GM18498 (cell line): ENCODE measurements around the gene TCF4.

Source experiments
- ATAC-seq: cut with Tn5 transposase; IDR thresholded peaks from one replicate; pipeline ENCODE4 v1.9.1; 2021; ENCODE audit warnings: mild to moderate bottlenecking, moderate library complexity; ENCODE audit not compliant: unreplicated experiment

TCF4 gene

DNA sequence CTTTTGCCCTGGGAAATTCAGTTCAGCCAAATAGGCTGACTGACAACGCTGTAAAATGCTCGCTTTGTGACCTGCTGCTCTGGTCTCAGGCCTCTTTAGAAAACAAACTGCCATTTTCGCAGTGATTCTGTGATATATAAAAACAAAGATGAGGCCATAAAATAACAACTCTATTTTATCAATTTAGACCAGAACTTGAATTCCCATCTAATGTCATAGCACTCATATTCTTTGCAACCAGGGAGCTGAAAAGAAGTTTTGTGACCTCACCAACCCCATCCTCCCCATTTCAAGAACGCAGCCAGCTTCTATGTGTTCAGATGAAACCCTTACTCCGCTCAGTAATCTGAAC lies 40.3 kb downstream of the TCF4 start:
- ATAC-seq, result no peak

DNA sequence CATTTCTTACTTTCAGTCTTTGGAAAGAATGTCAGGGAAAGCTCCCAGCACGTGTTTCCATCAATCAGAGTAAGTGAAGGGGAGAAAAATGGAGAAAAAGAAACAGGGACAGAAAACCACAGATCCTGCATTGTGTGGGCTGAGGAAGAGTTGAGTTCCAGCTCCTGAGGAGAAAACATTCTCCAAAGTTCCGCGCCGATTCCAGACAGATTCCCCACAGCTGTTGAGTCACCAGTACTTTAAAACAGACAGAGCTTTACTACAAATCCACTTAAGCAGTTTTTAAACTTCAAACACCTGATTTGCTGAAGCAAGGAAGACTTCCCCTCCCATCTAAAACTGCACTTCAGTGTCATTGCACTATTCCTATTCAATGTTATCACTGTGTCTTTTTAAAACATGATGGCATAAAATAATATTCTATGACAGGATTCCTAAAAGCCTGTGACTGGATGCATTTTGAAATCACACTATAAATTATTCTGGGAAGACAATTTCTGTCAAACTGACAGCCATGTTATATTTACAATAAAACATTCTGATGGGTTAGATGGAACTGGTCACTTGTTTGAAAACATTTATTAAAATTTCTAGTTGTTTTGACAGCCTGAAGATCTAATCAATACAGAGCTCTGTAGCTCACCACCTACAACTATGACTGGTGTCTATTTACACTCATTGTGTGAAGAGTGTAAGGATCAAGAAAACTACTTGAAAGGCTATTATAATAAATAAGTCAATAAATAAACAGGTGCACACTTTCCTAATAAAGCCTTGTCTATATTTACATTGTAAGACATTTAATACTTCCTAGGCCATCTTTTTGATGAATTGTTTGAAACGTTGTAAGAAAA lies 40.9 kb downstream of the TCF4 start:
- ATAC-seq, result no peak

DNA sequence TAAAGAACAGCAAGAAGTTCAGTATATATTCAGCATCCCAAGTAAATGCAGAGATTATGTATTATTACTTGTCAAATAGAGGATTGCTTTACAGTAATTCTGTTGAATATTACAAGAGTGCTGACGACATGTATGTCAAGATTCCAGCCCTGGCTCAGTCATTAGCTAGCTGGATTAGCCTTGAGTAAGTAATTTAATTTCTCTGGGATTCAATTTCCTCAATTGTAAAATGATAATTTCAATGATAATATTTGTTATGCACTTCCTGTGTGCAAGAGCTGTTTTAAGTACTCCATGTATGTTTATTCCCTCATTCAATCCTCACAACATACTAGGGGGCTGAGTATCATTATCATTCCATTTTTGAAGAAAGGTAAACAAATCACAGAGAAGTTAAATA lies 44.0 kb downstream of the TCF4 start:
- ATAC-seq, result no peak

DNA sequence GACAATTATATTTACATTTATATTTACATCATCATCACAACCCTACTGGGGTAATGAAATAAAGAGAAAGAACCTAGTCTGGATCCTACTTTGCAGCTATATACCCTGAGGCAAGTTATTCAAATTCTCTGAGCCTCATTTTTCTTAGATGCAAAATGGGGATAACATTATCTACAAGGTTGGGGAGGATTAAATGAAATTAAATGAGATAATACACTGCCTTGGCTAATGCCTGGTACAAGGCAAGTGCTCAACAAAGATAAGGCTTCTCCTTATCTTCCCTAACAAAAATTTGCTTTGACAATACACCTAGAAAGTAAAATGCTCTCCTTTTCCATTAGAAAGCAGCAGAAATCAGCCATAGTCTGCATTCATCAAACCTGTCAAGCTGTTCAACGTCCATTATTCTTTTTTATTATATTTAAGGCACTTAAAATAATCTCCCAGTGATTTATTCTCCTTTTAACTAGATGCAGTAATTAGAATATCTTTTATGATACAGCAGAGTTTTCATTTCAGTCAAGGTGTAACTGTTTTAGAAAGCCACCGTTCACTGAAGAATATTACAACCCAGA lies 44.8 kb downstream of the TCF4 start:
- ATAC-seq, result no peak

DNA sequence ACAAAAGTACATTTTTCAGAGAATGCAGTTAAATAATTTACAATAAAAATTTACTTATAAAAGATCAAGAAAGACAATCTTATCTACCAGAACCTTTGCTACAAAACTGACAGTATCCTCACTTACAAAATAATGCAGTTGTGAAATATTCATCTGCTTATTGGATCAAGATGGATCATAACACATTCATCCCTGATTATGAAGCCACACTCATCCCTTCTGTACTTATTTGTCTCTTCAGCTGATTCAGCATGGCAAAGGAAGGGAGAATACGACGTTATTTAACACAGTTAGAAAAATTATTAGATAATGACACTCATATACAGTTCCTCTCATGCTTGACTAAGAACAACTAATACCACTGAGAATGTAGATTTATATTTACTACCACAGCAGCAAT lies 46.4 kb downstream of the TCF4 start:
- no peak for ATAC-seq

DNA sequence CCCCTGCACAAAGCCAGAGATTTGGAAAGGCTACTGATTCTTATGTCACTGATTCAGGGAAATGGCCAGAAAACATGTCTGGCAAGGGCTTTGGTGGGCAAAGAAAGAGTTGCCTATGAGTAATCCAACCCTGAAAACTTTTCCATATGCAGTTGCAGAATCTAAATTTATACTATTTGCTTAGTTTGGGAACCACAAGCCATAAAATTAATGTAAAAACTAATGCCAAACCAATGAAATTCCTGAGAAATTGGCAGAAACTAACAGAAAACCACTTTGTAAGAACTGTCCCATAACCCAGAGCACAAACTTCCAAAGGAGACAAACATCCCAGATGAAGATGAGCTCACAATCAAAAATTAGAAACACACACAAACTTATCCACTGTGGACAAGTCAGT lies 48.8 kb downstream of the TCF4 start:
- ATAC-seq, result no peak

DNA sequence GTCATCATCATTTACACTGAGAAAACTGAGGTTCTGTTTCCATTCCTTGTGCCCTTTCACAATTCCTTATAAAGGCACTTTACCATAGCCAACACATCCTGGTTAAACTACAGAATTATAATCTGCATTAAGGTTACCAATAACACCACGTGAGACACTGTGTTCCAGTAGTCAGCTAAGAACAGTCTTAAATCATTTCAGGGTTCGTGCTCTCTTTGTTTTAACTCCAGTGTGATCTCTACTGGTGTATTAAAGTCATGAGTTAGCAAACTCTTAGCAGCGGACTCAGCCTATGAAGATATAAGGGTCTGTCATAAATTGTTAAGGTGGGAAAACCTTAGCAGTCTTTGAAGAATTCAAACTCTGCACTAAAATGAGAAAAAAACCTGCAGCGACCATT lies 53.0 kb downstream of the TCF4 start:
- no peak for ATAC-seq

DNA sequence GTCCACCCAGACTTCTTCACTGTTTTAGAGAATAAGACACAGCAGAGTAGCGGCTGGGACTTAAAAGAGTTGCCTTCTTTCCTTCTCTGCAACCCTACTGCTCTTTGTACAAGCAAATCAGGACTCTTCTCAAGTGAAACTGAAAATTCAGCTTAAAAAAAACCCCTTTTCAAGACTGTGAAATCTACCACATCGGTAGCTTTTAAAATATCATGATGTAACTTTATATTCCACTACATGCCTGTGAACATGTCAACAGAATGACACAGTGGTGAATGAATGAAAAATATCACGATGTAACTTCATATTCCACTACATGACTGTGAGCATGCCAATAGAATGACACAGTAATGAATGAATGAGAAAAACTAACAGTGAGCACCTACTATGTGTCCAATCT lies 53.4 kb downstream of the TCF4 start:
- ATAC-seq, result no peak

DNA sequence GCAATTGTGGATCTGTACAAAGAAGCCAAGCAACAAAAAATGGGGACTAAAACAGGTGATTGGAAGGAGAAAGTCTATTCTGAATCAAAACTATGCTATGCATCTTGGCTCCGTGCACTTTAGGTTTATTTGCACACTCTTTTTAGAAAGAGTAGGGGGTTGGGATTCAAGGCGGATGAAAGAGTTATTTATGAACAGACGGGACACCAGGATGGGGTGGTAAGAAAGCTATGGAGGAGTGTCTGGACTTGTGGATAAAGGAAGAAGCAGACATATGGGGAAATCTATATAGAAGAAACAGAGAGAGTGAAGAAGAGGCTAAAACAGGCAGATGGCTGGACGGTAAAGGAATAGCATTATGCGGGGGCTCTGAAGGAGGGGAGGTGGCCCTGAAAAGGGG lies 57.8 kb downstream of the TCF4 start:
- ATAC-seq, result no peak

DNA sequence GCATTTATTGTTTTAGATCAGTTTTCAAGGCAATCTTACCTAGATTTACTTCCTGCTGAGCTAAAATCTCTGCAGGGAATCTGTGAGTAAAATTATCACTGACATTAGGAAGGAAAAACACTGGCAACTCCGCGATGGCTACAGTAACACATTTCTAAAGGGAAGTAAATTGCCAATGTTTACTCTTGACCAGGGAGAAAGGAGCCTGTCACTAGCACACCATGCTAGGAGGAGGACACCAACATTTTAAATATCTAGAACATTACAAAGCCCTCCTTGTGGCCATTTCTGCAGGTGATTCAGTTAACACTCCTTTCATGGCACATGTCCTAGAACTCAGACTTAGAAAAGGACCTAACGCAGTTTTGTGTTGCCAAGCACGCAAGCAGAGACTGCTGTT lies 58.4 kb downstream of the TCF4 start:
- ATAC-seq, result no peak

DNA sequence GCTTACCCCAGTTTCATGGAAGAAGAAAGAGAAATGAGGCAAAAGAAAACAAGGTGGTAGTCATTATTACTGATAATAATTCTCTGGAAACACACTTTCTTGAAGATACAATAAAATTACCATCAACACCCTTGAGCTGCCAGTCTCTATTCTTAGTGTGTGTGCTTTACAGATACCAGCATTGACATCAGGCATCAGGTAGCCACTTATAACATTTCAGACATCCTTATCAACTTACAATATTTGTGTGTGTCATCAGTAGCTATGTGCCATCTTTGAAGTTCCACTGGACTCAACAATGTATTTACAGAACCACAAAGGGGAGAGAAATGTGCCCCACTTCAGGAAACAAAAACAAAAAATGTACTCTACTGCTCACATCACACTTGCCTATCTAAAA lies 62.1 kb downstream of the TCF4 start:
- ATAC-seq, result no peak

DNA sequence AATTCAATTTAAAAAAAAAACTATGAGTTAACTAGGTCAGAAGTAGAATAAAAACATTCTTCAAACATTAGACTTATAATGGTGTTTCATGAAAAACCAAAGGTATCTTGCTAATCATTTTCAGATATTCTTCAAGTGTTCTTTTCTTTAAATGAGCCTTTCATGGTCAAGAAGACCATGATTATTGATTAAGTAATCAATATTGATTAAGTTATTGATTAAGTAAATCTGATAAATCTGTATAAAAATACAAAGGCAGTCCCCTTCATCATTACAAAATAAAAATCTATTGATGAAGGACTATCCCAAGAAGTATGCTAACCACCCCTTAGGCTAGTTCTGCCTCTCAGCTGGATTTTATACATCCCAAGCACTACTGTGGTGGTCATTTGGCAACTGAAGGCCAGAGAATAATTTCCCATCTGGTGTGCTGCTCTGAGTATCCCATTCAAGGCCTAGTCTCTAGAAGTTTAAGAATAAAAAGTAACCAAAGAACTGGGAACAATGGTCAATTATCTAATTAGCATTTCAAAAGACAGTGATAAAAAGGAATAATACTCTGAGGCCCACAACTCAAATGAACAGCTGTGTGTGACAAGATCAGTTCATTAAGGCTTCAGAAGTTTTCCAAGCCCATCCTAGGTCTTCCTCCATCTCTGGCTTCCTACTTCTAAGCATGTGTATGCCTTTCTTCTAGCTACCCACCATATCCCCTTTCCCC lies 63.5 kb downstream of the TCF4 start:
- no peak for ATAC-seq

DNA sequence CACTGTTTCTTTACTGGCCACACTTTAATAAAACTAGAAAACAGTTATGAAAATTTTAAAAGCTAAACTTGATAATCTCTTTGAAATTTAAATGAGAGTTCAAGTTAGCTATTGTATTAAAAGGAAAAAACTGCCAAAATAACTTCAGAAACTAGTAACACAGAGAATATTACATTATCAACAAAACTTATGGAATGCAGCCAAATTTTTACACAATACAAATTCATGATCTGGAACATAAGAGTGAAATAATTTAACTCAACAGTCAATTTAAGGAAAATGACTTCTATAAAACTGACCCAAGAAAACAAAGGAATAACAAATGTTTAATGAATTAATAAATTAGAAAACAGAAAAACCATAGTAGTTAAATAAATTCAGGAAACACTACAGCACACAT lies 65.0 kb downstream of the TCF4 start:
- ATAC-seq, result no peak

DNA sequence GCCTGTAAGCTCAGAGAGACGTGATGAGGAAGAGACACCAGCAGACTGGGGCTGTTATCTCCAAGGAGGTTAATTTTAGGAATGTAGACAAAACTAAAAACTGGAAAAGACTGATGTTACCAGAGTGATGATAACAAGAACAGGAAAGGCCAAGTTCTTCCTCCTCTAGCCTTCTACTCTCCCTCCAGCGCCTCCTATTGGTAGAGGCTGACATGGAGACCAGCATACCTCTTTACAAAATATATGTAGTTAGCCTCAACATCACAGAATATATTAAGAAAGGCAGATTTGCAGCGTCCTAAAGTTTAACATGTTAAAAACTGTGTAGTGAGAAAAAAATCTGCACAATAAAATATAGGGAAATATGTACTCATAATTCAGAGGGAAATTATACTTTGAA lies 66.0 kb downstream of the TCF4 start:
- ATAC-seq, result no peak

DNA sequence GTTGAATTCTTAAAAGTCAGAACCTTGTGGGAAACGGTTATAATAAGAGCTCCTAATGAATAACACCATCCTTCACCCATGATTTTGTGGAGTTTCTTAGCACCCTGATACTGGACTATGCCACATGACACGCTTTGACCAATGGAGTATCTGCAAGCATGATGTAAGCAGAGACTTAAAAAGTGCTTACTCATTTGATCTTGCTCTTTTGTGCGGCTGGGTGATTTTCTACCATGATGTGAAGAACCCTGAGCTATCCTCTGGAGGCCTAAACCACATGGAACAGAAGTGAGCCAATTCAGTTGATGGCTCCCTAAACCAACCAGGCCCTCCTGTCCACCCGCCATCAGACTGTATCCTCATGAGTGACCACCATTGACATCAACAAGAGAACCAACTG lies 70.9 kb downstream of the TCF4 start:
- no peak for ATAC-seq

DNA sequence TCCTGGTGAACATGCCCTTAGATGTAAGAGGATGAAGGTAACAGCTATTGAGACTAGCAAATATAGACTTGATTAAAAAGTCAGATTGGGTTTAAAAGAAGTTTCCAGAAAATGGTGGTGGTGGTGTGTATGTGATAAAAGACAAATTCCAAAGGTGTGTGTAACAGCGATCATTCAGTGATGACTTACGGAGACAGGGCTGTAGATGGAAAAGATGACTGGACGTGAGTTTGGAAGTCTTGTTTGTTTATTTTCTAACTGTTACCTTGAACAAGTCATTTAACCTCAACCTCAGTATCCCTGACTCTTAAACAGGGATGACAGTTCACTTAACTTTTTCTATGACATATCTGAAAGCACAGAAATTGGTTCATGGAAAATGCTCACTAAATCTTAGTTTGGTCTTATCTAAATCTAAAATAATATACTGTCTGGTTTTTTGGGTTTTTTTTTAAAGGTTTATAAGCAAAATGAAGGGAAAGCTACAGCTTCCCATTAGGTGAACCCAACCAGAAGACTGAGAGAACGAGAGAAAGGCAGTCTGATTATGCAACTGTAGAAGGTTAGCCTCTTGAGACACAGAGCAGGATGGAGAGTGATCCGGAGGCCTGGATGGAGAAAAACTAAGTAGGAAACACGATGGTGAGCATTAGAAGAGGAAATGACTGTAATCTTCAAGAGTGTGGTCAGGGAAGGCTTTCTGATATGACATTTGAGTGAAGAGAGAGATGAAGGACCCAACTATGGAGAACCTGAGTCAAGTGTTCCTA lies 71.9 kb downstream of the TCF4 start:
- ATAC-seq, result no peak

DNA sequence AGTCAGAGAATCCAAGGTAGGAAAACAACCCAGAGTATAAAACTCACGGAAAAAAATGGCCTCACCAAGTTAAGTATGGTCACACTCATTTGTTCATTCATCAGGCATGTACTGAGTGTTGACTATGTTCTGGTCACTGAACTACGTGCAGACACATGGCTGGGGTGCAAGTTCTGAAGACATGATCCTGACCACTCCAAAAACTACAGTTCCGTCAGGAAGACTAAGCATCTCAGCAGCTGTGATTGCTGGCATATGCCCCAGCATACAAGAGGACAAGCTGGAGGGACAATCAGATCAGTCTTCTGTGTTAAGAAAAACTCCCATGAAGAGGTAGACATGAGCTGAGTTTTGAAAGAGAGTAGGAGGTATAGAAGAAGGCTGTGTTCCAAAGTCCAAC lies 72.8 kb downstream of the TCF4 start:
- no peak for ATAC-seq

DNA sequence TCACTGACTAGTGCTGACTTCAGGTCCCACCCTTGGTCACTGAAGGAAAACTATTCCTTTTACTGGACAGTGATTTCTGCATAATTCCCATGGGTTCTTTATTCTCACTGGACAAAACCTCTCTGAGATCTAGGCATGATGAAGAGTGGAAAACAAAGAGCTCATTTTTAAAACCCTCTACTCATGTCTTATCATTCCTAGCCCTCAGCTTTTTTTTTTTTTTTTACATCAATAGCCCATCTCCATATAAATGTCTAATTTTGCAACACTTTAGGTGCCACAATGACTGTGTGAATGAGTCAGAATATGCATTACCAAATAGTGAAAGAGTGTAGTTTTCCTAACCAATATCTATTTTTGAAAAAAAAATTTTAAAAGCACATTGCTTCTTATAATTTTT lies 74.8 kb downstream of the TCF4 start:
- no peak for ATAC-seq

DNA sequence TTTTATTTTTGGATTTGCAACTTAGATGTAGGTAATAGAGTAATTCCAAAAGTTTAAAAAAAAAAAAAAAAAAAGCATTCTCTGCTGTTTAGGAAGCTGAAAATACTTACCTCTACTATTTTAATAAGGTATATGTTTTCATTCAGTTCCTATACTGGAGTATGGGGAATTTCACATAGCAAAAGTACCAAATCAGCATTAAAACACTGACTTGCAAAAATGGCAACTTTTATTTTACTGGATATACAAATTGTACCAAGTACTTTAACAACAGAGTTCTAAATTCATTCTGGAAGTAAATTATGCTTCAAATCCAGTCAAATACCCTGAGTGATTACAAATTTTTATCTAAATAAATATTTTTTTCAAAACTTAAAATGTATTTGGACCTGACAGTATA lies 76.7 kb downstream of the TCF4 start:
- no peak for ATAC-seq

DNA sequence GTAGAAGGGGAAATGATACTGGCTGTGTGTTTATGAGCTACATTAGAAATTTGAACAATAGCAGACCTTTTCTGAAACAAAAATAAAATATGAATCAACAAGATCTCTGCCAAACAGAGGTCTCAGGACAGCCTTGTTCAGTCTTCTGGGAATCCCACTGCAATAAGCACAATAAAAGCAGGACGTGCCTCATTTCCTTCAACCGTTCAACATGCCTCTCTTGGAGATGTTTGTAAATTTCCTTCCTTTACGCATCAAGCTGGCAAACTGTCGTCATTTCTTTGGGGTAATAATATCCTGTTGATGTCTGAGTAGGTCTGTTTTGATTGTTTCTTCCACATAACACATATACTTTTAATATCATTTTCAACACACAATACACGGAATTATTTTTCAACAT lies 77.2 kb downstream of the TCF4 start:
- ATAC-seq, result no peak

DNA sequence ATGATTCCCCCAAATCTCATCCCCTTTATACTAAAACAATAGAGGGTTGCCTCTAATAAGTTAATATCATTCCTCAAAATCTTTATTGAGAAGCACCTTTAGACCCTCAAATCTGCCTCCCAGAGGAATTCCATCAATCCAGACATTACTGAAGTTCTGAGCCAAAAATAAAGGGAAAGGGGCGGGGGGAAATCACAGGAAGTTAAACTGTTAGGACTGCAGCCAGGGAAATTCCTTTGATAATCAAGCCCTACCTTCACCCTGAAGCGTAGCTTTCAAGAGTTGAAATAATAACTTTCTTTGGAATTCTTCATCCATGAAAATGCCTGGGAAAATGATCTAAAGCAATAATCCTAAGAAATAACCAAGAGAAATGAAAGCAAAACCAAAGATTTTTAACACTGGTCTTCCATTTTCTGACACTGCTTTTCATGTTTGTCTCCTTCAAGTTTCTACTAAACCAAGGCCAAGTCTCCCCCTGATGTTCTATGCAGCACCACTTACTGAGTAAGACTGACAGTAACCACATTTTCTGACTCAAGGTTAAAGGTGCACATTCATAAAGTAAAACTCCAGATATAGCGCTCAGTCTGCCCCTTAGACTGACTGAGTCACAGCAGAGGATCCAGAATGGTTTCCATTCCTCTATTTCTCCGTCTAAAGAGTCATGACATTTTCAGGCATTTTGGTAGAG lies 78.2 kb downstream of the TCF4 start:
- peak; percentile 85 for ATAC-seq
